NT2/D1 (cell line): ENCODE results near the gene HOXA1.

Experiments
- SUZ12 ChIP-seq: IDR thresholded peaks from 2 replicates; pipeline ENCODE4 v1.6.1; 2011; ENCODE audit not compliant: insufficient read length, insufficient read depth; ENCODE audit errors: extremely low read depth
- YY1 ChIP-seq: IDR thresholded peaks from 2 replicates; pipeline ENCODE4 v1.6.1; 2011; ENCODE audit not compliant: insufficient read length, insufficient read depth
- ZNF274 ChIP-seq: IDR thresholded peaks from 2 replicates; pipeline ENCODE4 v1.6.1; 2011; ENCODE audit warnings: mild to moderate bottlenecking, low read depth, low read length

GRCh38 chr7:27093184-27093895 lies 2.5 kb downstream of the HOXA1 start:
- TF ChIP-seq ZNF274 (no peak), YY1 (no peak), SUZ12 (no peak)
